HepG2 (cell line): ENCODE measurements around the gene R3HDM4. TPM values are rescaled to one million over a fixed set of nuclear protein-coding genes. Genes with fewer than 3 reads are reported as not detected.

Source experiments
- HMG20A ChIP-seq: IDR thresholded peaks from 2 replicates; pipeline ENCODE4 v1.6.1; 2016; ENCODE audit warnings: borderline replicate concordance
- MAFG ChIP-seq: sonication (generic); formaldehyde crosslinking; IDR thresholded peaks from 2 replicates; pipeline ENCODE4 v1.5.1; 2020; ENCODE audit warnings: mild to moderate bottlenecking, missing genetic modification reagents
- MAFK ChIP-seq, 2 experiments: IDR thresholded peaks in 1 of 2; conservative IDR thresholded peaks in 1 of 2; 2 replicates each; pipeline ENCODE4 v1.6.1; 2011; ENCODE audit warnings: improper control_type of control experiment in 2 of 2, low read length in 2 of 2
- RFXANK ChIP-seq: IDR thresholded peaks from 2 replicates; pipeline ENCODE4 v1.6.1; 2016
- RNF2 ChIP-seq: fragments of 450-650 bp; conservative IDR thresholded peaks from 2 replicates; pipeline ENCODE4 v1.6.1; 2016; ENCODE audit warnings: low read depth
- SRSF4 ChIP-seq: fragments of 200-400 bp; formaldehyde crosslinking; IDR thresholded peaks from one replicate; pipeline ENCODE4 v1.6.1; 2018; ENCODE audit warnings: mild to moderate bottlenecking, low read depth, low read length, moderate library complexity; ENCODE audit not compliant: poor library complexity, severe bottlenecking
- TBP ChIP-seq: sonication (generic); formaldehyde crosslinking; IDR thresholded peaks from 2 replicates; pipeline ENCODE4 v1.5.0; 2020; ENCODE audit warnings: missing genetic modification reagents
- THAP11 ChIP-seq: IDR thresholded peaks from 2 replicates; pipeline ENCODE4 v1.6.1; 2016; ENCODE audit warnings: missing biosample characterization, missing genetic modification reagents
- ZNF205 ChIP-seq: IDR thresholded peaks from 2 replicates; pipeline ENCODE4 v1.6.1; 2018; ENCODE audit warnings: missing biosample characterization, missing genetic modification reagents
- ZNF34 ChIP-seq: sonication (generic); formaldehyde crosslinking; IDR thresholded peaks from 2 replicates; pipeline ENCODE4 v1.4.0; 2020; ENCODE audit warnings: mild to moderate bottlenecking, missing genetic modification reagents, borderline replicate concordance
- ZNF549 ChIP-seq: sonication (generic); formaldehyde crosslinking; IDR thresholded peaks from 2 replicates; pipeline ENCODE4 v1.5.0; 2020; ENCODE audit warnings: missing genetic modification reagents
- ZNF550 ChIP-seq: sonication (generic); formaldehyde crosslinking; IDR thresholded peaks from 2 replicates; pipeline ENCODE4 v1.4.0; 2020; ENCODE audit warnings: mild to moderate bottlenecking, missing genetic modification reagents, borderline replicate concordance
- ZNF589 ChIP-seq: sonication (generic); formaldehyde crosslinking; conservative IDR thresholded peaks from 2 replicates; pipeline ENCODE4 v1.8.0; 2022; ENCODE audit warnings: mild to moderate bottlenecking, moderate library complexity, missing genetic modification reagents
- ZSCAN22 ChIP-seq: sonication (generic); formaldehyde crosslinking; IDR thresholded peaks from 2 replicates; pipeline ENCODE4 v1.4.0; 2020; ENCODE audit warnings: mild to moderate bottlenecking, missing genetic modification reagents
- polyA plus RNA-seq, 8 experiments: library from polyadenylated mRNA; depleted of rRNA in 3 of 8; stranded (reverse) in 7 of 8; unstranded in 1 of 8; fragments of >200 nt; fragmentation: Illumina TruSeq in 4 of 8; extraction: Trizol in 4 of 8; gene quantifications; 2 replicates each; pipeline versions ENCODE4 v1.2.1 to v1.2.3, GENCODE V29; 2011 to 2016; ENCODE audit warnings: low read depth in 4 of 8, missing spikeins in 1 of 8, mixed read lengths in 1 of 8; ENCODE audit not compliant: insufficient read depth in 1 of 8
- total RNA-seq, 5 experiments: library from RNA; depleted of rRNA; stranded (reverse); fragments of >200 nt; fragmentation: Illumina TruSeq; extraction: Trizol; gene quantifications; 2 replicates each; pipeline ENCODE4 v1.2.3, GENCODE V29; 2016; ENCODE audit warnings: low read depth in 1 of 5
- TF ChIP-seq, protein P1 (sequence below), 2 experiments: fragments of 450-650 bp in 1 of 2; sonication (generic) in 1 of 2; formaldehyde crosslinking; IDR thresholded peaks; 2 replicates each; pipeline versions ENCODE4 v1.5.0 to v1.8.0; 2020 to 2022; ENCODE audit warnings: mild to moderate bottlenecking in 1 of 2, missing genetic modification reagents in 1 of 2
- TF ChIP-seq, protein P2 (sequence below): sonication (generic); formaldehyde crosslinking; IDR thresholded peaks from 2 replicates; pipeline ENCODE4 v1.8.0; 2022; ENCODE audit warnings: missing genetic modification reagents, mild to moderate bottlenecking, inconsistent platforms, borderline replicate concordance
- TF ChIP-seq, protein P3 (sequence below): sonication (generic); formaldehyde crosslinking; conservative IDR thresholded peaks from 2 replicates; pipeline ENCODE4 v1.4.0; 2020; ENCODE audit warnings: missing genetic modification reagents
- TF ChIP-seq, protein P4 (sequence below): sonication (generic); formaldehyde crosslinking; IDR thresholded peaks from 2 replicates; pipeline ENCODE4 v1.4.0; 2020; ENCODE audit warnings: missing genetic modification reagents
- TF ChIP-seq, protein P5 (sequence below): sonication (generic); formaldehyde crosslinking; IDR thresholded peaks from 2 replicates; pipeline ENCODE4 v1.5.1; 2020; ENCODE audit warnings: mild to moderate bottlenecking, missing genetic modification reagents, moderate library complexity
- TF ChIP-seq, protein P6 (sequence below): IDR thresholded peaks from 2 replicates; pipeline ENCODE4 v1.6.1; 2016; ENCODE audit warnings: missing compliant biosample characterization, missing genetic modification reagents, borderline replicate concordance

Gene R3HDM4
- total and polyA plus RNA-seq, 2 of the 13 experiments (the other 11 are each of a cell fraction or from before 2014, with no cell fraction given) = 26.2 to 26.9 TPM

DNA sequence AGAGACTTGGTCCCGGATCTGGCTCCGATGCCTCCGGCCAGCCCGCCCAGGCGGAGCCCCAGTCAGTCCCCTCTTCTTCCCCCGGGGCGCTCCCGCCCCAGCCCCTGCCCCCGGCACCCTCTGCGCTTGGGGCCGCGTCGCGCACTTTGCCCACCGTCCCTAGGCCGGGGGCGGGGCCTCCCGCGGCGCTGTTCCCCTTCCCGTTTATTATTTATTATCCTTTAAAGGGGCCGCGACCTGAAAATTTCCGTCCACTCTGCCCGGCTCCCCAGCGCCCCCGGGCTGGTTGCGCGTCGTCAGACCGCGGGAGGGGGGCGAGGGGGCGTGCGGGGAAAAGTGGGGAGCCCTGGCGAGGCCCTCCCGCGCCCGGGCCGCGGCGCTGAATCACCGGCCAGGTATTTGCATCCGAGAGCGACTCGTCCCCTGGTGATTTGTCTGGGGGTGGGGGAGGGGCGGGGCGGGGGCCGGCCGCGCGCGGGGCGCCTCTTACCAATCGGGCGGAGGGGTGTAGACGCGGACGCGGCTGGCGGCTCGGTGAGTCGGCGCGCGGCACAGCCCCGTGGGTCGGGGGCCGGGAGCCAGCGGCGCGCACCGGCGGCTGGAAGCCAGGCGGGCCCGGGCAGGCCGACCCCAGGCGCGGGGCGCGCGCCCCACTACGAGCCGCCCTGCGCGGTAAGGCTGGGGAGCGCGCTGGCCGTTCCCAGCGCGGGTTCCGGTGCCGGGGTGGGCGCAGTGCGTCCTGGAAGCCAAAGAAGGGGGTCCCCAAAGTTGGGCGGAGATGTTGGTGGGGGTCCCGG lies 12.7 kb upstream of the R3HDM4 start, which contains the start of gene ARID3A (continued):
- TF ChIP-seq ZNF549 (CRISPR knock-in tag) = no peak
- no peak for TF ChIP-seq HMG20A (CRISPR knock-in tag)
- TF ChIP-seq, protein P1, sequence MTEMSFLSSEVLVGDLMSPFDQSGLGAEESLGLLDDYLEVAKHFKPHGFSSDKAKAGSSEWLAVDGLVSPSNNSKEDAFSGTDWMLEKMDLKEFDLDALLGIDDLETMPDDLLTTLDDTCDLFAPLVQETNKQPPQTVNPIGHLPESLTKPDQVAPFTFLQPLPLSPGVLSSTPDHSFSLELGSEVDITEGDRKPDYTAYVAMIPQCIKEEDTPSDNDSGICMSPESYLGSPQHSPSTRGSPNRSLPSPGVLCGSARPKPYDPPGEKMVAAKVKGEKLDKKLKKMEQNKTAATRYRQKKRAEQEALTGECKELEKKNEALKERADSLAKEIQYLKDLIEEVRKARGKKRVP (CRISPR knock-in tag; IDR thresholded peaks at IDR 0.05) = 0 out of 4 replicates have a peak, but pooled peaks of 1 of the 2 experiments have one; percentile 17
- TF ChIP-seq ZNF550 = no peak
- no peak for TF ChIP-seq RFXANK (CRISPR knock-in tag)
- TF ChIP-seq ZNF34 = no peak
- no peak for TF ChIP-seq MAFG
- TF ChIP-seq, protein P2, sequence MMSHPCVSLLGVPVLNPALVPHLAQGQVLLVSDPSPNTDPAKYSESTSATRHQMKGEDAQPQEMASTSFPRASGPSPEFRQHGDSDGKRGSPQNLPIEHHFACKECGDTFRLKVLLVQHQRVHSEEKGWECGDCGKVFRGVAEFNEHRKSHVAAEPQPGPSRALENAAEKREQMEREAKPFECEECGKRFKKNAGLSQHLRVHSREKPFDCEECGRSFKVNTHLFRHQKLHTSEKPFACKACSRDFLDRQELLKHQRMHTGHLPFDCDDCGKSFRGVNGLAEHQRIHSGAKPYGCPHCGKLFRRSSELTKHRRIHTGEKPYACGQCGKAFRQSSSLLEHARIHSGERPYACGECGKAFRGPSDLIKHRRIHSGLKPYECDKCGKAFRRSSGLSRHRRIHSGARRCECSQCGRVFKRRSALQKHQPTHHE (CRISPR knock-in tag) = no peak
- TF ChIP-seq, protein P3, sequence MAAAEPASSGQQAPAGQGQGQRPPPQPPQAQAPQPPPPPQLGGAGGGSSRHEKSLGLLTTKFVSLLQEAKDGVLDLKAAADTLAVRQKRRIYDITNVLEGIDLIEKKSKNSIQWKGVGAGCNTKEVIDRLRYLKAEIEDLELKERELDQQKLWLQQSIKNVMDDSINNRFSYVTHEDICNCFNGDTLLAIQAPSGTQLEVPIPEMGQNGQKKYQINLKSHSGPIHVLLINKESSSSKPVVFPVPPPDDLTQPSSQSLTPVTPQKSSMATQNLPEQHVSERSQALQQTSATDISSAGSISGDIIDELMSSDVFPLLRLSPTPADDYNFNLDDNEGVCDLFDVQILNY (CRISPR knock-in tag) = no peak
- TF ChIP-seq ZSCAN22 = no peak
- TF ChIP-seq MAFK (conservative IDR thresholded peaks at IDR 0.05 in 1 of 2, IDR thresholded peaks at IDR 0.05 in 1 of 2; ENCODE audit: low read length in 2 of 2) = no peak
- TF ChIP-seq, protein P4, sequence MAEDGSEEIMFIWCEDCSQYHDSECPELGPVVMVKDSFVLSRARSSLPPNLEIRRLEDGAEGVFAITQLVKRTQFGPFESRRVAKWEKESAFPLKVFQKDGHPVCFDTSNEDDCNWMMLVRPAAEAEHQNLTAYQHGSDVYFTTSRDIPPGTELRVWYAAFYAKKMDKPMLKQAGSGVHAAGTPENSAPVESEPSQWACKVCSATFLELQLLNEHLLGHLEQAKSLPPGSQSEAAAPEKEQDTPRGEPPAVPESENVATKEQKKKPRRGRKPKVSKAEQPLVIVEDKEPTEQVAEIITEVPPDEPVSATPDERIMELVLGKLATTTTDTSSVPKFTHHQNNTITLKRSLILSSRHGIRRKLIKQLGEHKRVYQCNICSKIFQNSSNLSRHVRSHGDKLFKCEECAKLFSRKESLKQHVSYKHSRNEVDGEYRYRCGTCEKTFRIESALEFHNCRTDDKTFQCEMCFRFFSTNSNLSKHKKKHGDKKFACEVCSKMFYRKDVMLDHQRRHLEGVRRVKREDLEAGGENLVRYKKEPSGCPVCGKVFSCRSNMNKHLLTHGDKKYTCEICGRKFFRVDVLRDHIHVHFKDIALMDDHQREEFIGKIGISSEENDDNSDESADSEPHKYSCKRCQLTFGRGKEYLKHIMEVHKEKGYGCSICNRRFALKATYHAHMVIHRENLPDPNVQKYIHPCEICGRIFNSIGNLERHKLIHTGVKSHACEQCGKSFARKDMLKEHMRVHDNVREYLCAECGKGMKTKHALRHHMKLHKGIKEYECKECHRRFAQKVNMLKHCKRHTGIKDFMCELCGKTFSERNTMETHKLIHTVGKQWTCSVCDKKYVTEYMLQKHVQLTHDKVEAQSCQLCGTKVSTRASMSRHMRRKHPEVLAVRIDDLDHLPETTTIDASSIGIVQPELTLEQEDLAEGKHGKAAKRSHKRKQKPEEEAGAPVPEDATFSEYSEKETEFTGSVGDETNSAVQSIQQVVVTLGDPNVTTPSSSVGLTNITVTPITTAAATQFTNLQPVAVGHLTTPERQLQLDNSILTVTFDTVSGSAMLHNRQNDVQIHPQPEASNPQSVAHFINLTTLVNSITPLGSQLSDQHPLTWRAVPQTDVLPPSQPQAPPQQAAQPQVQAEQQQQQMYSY (CRISPR knock-in tag) = no peak; the same call in 1 of the 2 replicates
- 0 out of 2 replicates have a peak, but pooled peaks have one; percentile 24 for TF ChIP-seq ZNF589
- TF ChIP-seq, protein P5, sequence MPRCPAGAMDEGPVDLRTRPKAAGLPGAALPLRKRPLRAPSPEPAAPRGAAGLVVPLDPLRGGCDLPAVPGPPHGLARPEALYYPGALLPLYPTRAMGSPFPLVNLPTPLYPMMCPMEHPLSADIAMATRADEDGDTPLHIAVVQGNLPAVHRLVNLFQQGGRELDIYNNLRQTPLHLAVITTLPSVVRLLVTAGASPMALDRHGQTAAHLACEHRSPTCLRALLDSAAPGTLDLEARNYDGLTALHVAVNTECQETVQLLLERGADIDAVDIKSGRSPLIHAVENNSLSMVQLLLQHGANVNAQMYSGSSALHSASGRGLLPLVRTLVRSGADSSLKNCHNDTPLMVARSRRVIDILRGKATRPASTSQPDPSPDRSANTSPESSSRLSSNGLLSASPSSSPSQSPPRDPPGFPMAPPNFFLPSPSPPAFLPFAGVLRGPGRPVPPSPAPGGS = no peak
- no peak for TF ChIP-seq RNF2
- TF ChIP-seq, protein P6, sequence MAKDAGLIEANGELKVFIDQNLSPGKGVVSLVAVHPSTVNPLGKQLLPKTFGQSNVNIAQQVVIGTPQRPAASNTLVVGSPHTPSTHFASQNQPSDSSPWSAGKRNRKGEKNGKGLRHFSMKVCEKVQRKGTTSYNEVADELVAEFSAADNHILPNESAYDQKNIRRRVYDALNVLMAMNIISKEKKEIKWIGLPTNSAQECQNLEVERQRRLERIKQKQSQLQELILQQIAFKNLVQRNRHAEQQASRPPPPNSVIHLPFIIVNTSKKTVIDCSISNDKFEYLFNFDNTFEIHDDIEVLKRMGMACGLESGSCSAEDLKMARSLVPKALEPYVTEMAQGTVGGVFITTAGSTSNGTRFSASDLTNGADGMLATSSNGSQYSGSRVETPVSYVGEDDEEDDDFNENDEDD (CRISPR knock-in tag) = no peak
- peak; percentile 18; the same call in 1 of the 2 replicates for TF ChIP-seq THAP11 (CRISPR knock-in tag)
- TF ChIP-seq ZNF205 (CRISPR knock-in tag) = no peak
- TF ChIP-seq TBP (CRISPR knock-in tag) = no peak
- no peak for TF ChIP-seq SRSF4
